Measurements from ENCODE around the gene ZNF256.

The ZNF256 gene

GRCh38 chr19:57905258-57905657 lies 42.2 kb downstream of the ZNF256 start:
- TF ChIP-seq TAF1 (IDR thresholded peaks at IDR 0.05; ENCODE audit: borderline replicate concordance, insufficient read depth, low read length) (no peak), REST (IDR thresholded peaks at IDR 0.05; ENCODE audit: insufficient read depth in 1 of 2, low read depth in 2 of 2, low read length in 2 of 2) (no peak)

GRCh38 chr19:57903618-57904184 lies 43.8 kb downstream of the ZNF256 start:
- TF ChIP-seq SIN3A (IDR thresholded peaks at IDR 0.05; ENCODE audit: borderline replicate concordance, insufficient read depth, low read length): no peak
- TF ChIP-seq POLR2AphosphoS5 (IDR thresholded peaks at IDR 0.05; ENCODE audit: low read depth, low read length): no peak
- TF ChIP-seq REST (IDR thresholded peaks at IDR 0.05; ENCODE audit: insufficient read depth in 1 of 2, low read depth in 2 of 2, low read length in 2 of 2): no peak
- TF ChIP-seq FOXP2 (optimal IDR thresholded peaks at IDR 0.05; ENCODE audit: borderline replicate concordance, extremely low read depth, extremely low read length, insufficient read depth): no peak
- no peak for TF ChIP-seq TAF1 (IDR thresholded peaks at IDR 0.05; ENCODE audit: borderline replicate concordance, insufficient read depth, low read length)

- TF ChIP-seq FOXP2 (optimal IDR thresholded peaks at IDR 0.05; ENCODE audit: borderline replicate concordance, extremely low read depth, extremely low read length, insufficient read depth): no peak
- no peak for TF ChIP-seq SIN3A (IDR thresholded peaks at IDR 0.05; ENCODE audit: borderline replicate concordance, insufficient read depth, low read length)
- no peak for TF ChIP-seq REST (IDR thresholded peaks at IDR 0.05; ENCODE audit: insufficient read depth in 1 of 2, low read depth in 2 of 2, low read length in 2 of 2)
- no peak for TF ChIP-seq TAF1 (IDR thresholded peaks at IDR 0.05; ENCODE audit: borderline replicate concordance, insufficient read depth, low read length)
- no peak for TF ChIP-seq POLR2AphosphoS5 (IDR thresholded peaks at IDR 0.05; ENCODE audit: low read depth, low read length)
Measured at GRCh38 chr19:57900311-57900710, 47.2 kb downstream of the ZNF256 start.

Data from PFSK-1 (cell line).